ENCODE measurements around the gene EGFLAM. TPM values are rescaled to one million over a fixed set of nuclear protein-coding genes. Genes with fewer than 3 reads are reported as not detected.

The EGFLAM gene
- total and polyA plus RNA-seq, 9 of the 15 experiments (the other 6 are each of a cell fraction or from before 2014, with no cell fraction given) = 0.09 to 2.5 (median 1.0) TPM

- BruUV-seq (replicated peaks) = no TSS peak
- WGBS (ENCODE audit: insufficient coverage, low coverage, missing lambda C conversion rate) = 2% methylated on average over 12 of the region's 12 CpGs
- H3K79me2 ChIP-seq (ENCODE audit: control insufficient read depth, insufficient read depth, low read length) = no peaks in the 10 kb centered on the region
- H3K9ac ChIP-seq (ENCODE audit: insufficient read depth in 1 of 2, low read depth in 2 of 2, low read length in 2 of 2) = no peak overlapping the region
- H3K36me3 ChIP-seq (ENCODE audit: control insufficient read depth, insufficient read depth, low read length) = no peaks in the 10 kb centered on the region
- H4K20me1 ChIP-seq (replicated peaks; ENCODE audit: control insufficient read depth, insufficient read depth, low read length) = no peaks in the 10 kb centered on the region
- H3K27me3 ChIP-seq (ENCODE audit: control insufficient read depth in 2 of 2, insufficient read depth in 2 of 2, low read length in 2 of 2) = peaks cover 21 to 33% of the 10 kb centered on the region in 2 experiments; a peak in 4 of 5 replicates
- no peak for DNase-seq (ENCODE audit: extremely low read depth in 1 of 4, low spot score in 3 of 4)
- no peak overlapping the region for H3K4me3 ChIP-seq
- ATAC-seq = no peak
- ChIA-PET POLR2A (interaction anchor here (0.6 to 0.8 kb wide), 2 partner anchors 401 to 836 kb away, joined by 3 to 5 read pairs; no protein-coding TSS in a partner anchor), CTCF (ENCODE audit: low intra/inter-chr PET ratio) (no interaction called here)
- TF ChIP-seq NRF1 (conservative IDR thresholded peaks at IDR 0.05 in 1 of 2, IDR thresholded peaks at IDR 0.05 in 1 of 2) (peak; percentile 64 to 69), ZNF583 (CRISPR knock-in tag; IDR thresholded peaks at IDR 0.05) (no peak)
- H3K4me1 ChIP-seq (replicated peaks in 1 of 2; ENCODE audit: control insufficient read depth in 2 of 2, insufficient read depth in 2 of 2, low read length in 2 of 2) = no peaks in the 10 kb centered on the region; a peak in 1 of 5 replicates
- H3K9me1 ChIP-seq (ENCODE audit: control insufficient read depth, insufficient read depth, low read length) = no peaks in the 10 kb centered on the region
- intact Hi-C loops (cut with micrococcal nuclease) = no loop called here
- H3K9me3 ChIP-seq (replicated peaks; ENCODE audit: control insufficient read depth, insufficient read depth, low read depth, low read length) = no peaks in the 10 kb centered on the region
- no peak overlapping the region for H3K4me2 ChIP-seq (ENCODE audit: insufficient read depth, low read length)
- FAIRE-seq = no peak
- H3K27ac ChIP-seq (ENCODE audit: extremely low read depth, low read depth, low read length) = no peak overlapping the region
- H2AFZ ChIP-seq (ENCODE audit: low read depth, low read length) = no peak overlapping the region
- in situ Hi-C loops (cut with MboI) = no loop called here
These were observed 155.3 kb downstream of the EGFLAM start for GRCh38 chr5:38413696-38414095.

- Histone ChIP-seq H4K20me1 (replicated peaks; ENCODE audit: control insufficient read depth, insufficient read depth, low read length) (no peaks in the 10 kb centered on the region), H3K79me2 (ENCODE audit: control insufficient read depth, insufficient read depth, low read length) (no peaks in the 10 kb centered on the region), H3K4me3 (no peak overlapping the region), H3K9me1 (ENCODE audit: control insufficient read depth, insufficient read depth, low read length) (no peaks in the 10 kb centered on the region), H3K36me3 (ENCODE audit: control insufficient read depth, insufficient read depth, low read length) (no peaks in the 10 kb centered on the region), H3K4me1 (replicated peaks in 1 of 2; ENCODE audit: control insufficient read depth in 2 of 2, insufficient read depth in 2 of 2, low read length in 2 of 2) (no peaks in the 10 kb centered on the region; a peak in 1 of 5 replicates), H3K9ac (ENCODE audit: insufficient read depth in 1 of 2, low read depth in 2 of 2, low read length in 2 of 2) (no peak overlapping the region), H3K27ac (ENCODE audit: extremely low read depth, low read depth, low read length) (no peak overlapping the region), H2AFZ (ENCODE audit: low read depth, low read length) (no peak overlapping the region), H3K9me3 (replicated peaks; ENCODE audit: control insufficient read depth, insufficient read depth, low read depth, low read length) (no peaks in the 10 kb centered on the region), H3K4me2 (ENCODE audit: insufficient read depth, low read length) (no peak overlapping the region), H3K27me3 (ENCODE audit: control insufficient read depth in 2 of 2, insufficient read depth in 2 of 2, low read length in 2 of 2) (peaks cover 20 to 30% of the 10 kb centered on the region in 2 experiments; a peak in 4 of 5 replicates)
- 0% methylated on average over 4 of the region's 4 CpGs for WGBS (ENCODE audit: insufficient coverage, low coverage, missing lambda C conversion rate)
- TF ChIP-seq SRSF1 (IDR thresholded peaks at IDR 0.05; ENCODE audit: low read depth, low read length) (no peak), ATF3 (IDR thresholded peaks at IDR 0.05) (peak; percentile 49; the same call in 1 of the 2 replicates), ATF3 (CRISPR knock-in tag; conservative IDR thresholded peaks at IDR 0.05) (no peak), CCNT2 (IDR thresholded peaks at IDR 0.05; ENCODE audit: borderline replicate concordance, extremely low read depth, insufficient read length, low read depth, low read length) (no peak), BRF1 (IDR thresholded peaks at IDR 0.05; ENCODE audit: borderline replicate concordance, extremely low read depth, insufficient read length) (no peak), GATA2 (CRISPR knock-in tag; IDR thresholded peaks at IDR 0.05) (no peak), ZBTB1 (CRISPR knock-in tag; IDR thresholded peaks at IDR 0.05; ENCODE audit: borderline replicate concordance, low read depth) (no peak), ZNF518B (CRISPR knock-in tag; IDR thresholded peaks at IDR 0.05) (no peak)
- POLR2A ChIA-PET = interaction anchor here (0.6 to 1.3 kb wide), 3 partner anchors 8 to 835 kb away, joined by 3 to 5 read pairs (median 4); no protein-coding TSS in a partner anchor
- no peak for DNase-seq (ENCODE audit: extremely low read depth in 1 of 4, low spot score in 3 of 4)
- CTCF ChIA-PET (ENCODE audit: low intra/inter-chr PET ratio) = no interaction called here
- intact Hi-C loops (cut with micrococcal nuclease) = no loop called here
- no TSS peak for BruUV-seq (replicated peaks)
- in situ Hi-C loops (cut with MboI) = no loop called here
- no peak for ATAC-seq
- FAIRE-seq = no peak
These were observed 156.0 kb downstream of the EGFLAM start for GRCh38 chr5:38414348-38414747.

Data from K562 (cell line).